ENCODE data around the gene NCAM1. TPM values are rescaled to one million over a fixed set of nuclear protein-coding genes. Genes with fewer than 3 reads are reported as not detected.
A peak's percentile ranks its signal among the peaks of the same experiment; 100 is the strongest.

NCAM1 gene
- total RNA-seq, 2 donors from 2014 or later, result 0.40 to 0.44 TPM

GRCh38 chr11:112958670-112959069 is 2.5 kb upstream of the NCAM1 start:
- Mint-ChIP-seq H3K36me3 (ENCODE audit: low read depth) (no peaks in the 10 kb centered on the region), H3K4me3 (no peak overlapping the region), H3K27ac (no peak overlapping the region), H3K4me1 (peaks cover 9% of the 10 kb centered on the region), H3K27me3 (peaks cover 58% of the 10 kb centered on the region)
- no peak for ATAC-seq
- no peak for DNase-seq
- no peaks in the 10 kb centered on the region for H3K9me3 ChIP-seq (ENCODE audit: control insufficient read depth, low read length, poor library complexity, severe bottlenecking)

GRCh38 chr11:112961751-112962578 is 745 bp downstream of the NCAM1 start:
- H3K4me3 Mint-ChIP-seq, result peak overlapping the region; percentile 86
- peaks cover 9% of the 10 kb centered on the region for H3K4me1 Mint-ChIP-seq
- DNase-seq, result no peak
- H3K9me3 ChIP-seq (ENCODE audit: control insufficient read depth, low read length, poor library complexity, severe bottlenecking), result no peaks in the 10 kb centered on the region
- no peaks in the 10 kb centered on the region for H3K36me3 Mint-ChIP-seq (ENCODE audit: low read depth)
- no peak for ATAC-seq
- no peak overlapping the region for H3K27ac Mint-ChIP-seq
- peaks cover 75% of the 10 kb centered on the region for H3K27me3 Mint-ChIP-seq

GRCh38 chr11:112962579-112963367 is 1.6 kb downstream of the NCAM1 start:
- H3K9me3 ChIP-seq (ENCODE audit: control insufficient read depth, low read length, poor library complexity, severe bottlenecking), result no peaks in the 10 kb centered on the region
- DNase-seq (no peak), ATAC-seq (no peak)
- Mint-ChIP-seq H3K36me3 (ENCODE audit: low read depth) (no peaks in the 10 kb centered on the region), H3K27ac (no peak overlapping the region), H3K4me3 (peak overlapping the region; percentile 86), H3K4me1 (peaks cover 9% of the 10 kb centered on the region), H3K27me3 (peaks cover 72% of the 10 kb centered on the region)

GRCh38 chr11:112963368-112963955 is 2.2 kb downstream of the NCAM1 start:
- ATAC-seq, result no peak
- H3K36me3 Mint-ChIP-seq (ENCODE audit: low read depth), result no peaks in the 10 kb centered on the region
- H3K27me3 Mint-ChIP-seq, result peaks cover 71% of the 10 kb centered on the region
- no peak overlapping the region for H3K27ac Mint-ChIP-seq
- DNase-seq, result no peak
- H3K4me1 Mint-ChIP-seq, result peaks cover 9% of the 10 kb centered on the region
- no peak overlapping the region for H3K4me3 Mint-ChIP-seq
- H3K9me3 ChIP-seq (ENCODE audit: control insufficient read depth, low read length, poor library complexity, severe bottlenecking), result no peaks in the 10 kb centered on the region

- H3K4me1 Mint-ChIP-seq, result peaks cover 9% of the 10 kb centered on the region
- no peak overlapping the region for H3K27ac Mint-ChIP-seq
- H3K9me3 ChIP-seq (ENCODE audit: control insufficient read depth, low read length, poor library complexity, severe bottlenecking), result no peaks in the 10 kb centered on the region
Measured at GRCh38 chr11:112965656-112966055, 4.4 kb downstream of the NCAM1 start.

GRCh38 chr11:112966561-112966960 is 5.3 kb downstream of the NCAM1 start:
- H3K36me3 Mint-ChIP-seq (ENCODE audit: low read depth), result no peaks in the 10 kb centered on the region
- ATAC-seq (no peak), DNase-seq (no peak)
- no peak overlapping the region for H3K4me3 Mint-ChIP-seq
- no peaks in the 10 kb centered on the region for H3K9me3 ChIP-seq (ENCODE audit: control insufficient read depth, low read length, poor library complexity, severe bottlenecking)
- no peak overlapping the region for H3K27ac Mint-ChIP-seq
- H3K4me1 Mint-ChIP-seq, result peaks cover 6% of the 10 kb centered on the region
- peaks cover 45% of the 10 kb centered on the region for H3K27me3 Mint-ChIP-seq

More at GRCh38 chr11:112965656-112966055, 4.4 kb downstream of the NCAM1 start:
- no peak for ATAC-seq
- H3K36me3 Mint-ChIP-seq (ENCODE audit: low read depth), result no peaks in the 10 kb centered on the region
- H3K27me3 Mint-ChIP-seq, result peaks cover 54% of the 10 kb centered on the region
- no peak for DNase-seq
- H3K4me3 Mint-ChIP-seq, result no peak overlapping the region

- H3K4me3 Mint-ChIP-seq, result no peak overlapping the region
- H3K9me3 ChIP-seq (ENCODE audit: control insufficient read depth, low read length, poor library complexity, severe bottlenecking), result no peaks in the 10 kb centered on the region
- ATAC-seq (no peak), DNase-seq (no peak)
- no peak overlapping the region for H3K27ac Mint-ChIP-seq
- H3K36me3 Mint-ChIP-seq (ENCODE audit: low read depth), result no peaks in the 10 kb centered on the region
- H3K27me3 Mint-ChIP-seq, result peaks cover 41% of the 10 kb centered on the region
- peaks cover 5% of the 10 kb centered on the region for H3K4me1 Mint-ChIP-seq
Measured at GRCh38 chr11:112967082-112967481, 5.9 kb downstream of the NCAM1 start.

GRCh38 chr11:112968941-112969713 is 7.9 kb downstream of the NCAM1 start:
- no peaks in the 10 kb centered on the region for H3K9me3 ChIP-seq (ENCODE audit: control insufficient read depth, low read length, poor library complexity, severe bottlenecking)
- no peaks in the 10 kb centered on the region for H3K36me3 Mint-ChIP-seq (ENCODE audit: low read depth)
- no peaks in the 10 kb centered on the region for H3K4me1 Mint-ChIP-seq
- DNase-seq (no peak), ATAC-seq (no peak)
- peaks cover 34% of the 10 kb centered on the region for H3K27me3 Mint-ChIP-seq
- no peak overlapping the region for H3K27ac Mint-ChIP-seq
- H3K4me3 Mint-ChIP-seq, result no peak overlapping the region

GRCh38 chr11:112971195-112971594 is 10.0 kb downstream of the NCAM1 start:
- DNase-seq (no peak), ATAC-seq (no peak)
- Mint-ChIP-seq H3K4me1 (no peaks in the 10 kb centered on the region), H3K27ac (no peak overlapping the region), H3K4me3 (no peak overlapping the region), H3K36me3 (ENCODE audit: low read depth) (no peaks in the 10 kb centered on the region), H3K27me3 (peaks cover 17% of the 10 kb centered on the region)
- H3K9me3 ChIP-seq (ENCODE audit: control insufficient read depth, low read length, poor library complexity, severe bottlenecking), result no peaks in the 10 kb centered on the region

- no peaks in the 10 kb centered on the region for H3K4me1 Mint-ChIP-seq
- no peaks in the 10 kb centered on the region for H3K9me3 ChIP-seq (ENCODE audit: control insufficient read depth, low read length, poor library complexity, severe bottlenecking)
- no peak for DNase-seq
- no peak overlapping the region for H3K4me3 Mint-ChIP-seq
- peaks cover 12% of the 10 kb centered on the region for H3K27me3 Mint-ChIP-seq
- ATAC-seq, result no peak
- no peaks in the 10 kb centered on the region for H3K36me3 Mint-ChIP-seq (ENCODE audit: low read depth)
- no peak overlapping the region for H3K27ac Mint-ChIP-seq
Measured at GRCh38 chr11:112971827-112972226, 10.6 kb downstream of the NCAM1 start.

- ATAC-seq (no peak), DNase-seq (no peak)
- no peak overlapping the region for H3K27ac Mint-ChIP-seq
- peaks cover 5% of the 10 kb centered on the region for H3K27me3 Mint-ChIP-seq
- H3K9me3 ChIP-seq (ENCODE audit: control insufficient read depth, low read length, poor library complexity, severe bottlenecking), result no peaks in the 10 kb centered on the region
- H3K4me1 Mint-ChIP-seq, result no peaks in the 10 kb centered on the region
- H3K36me3 Mint-ChIP-seq (ENCODE audit: low read depth), result no peaks in the 10 kb centered on the region
- no peak overlapping the region for H3K4me3 Mint-ChIP-seq
Measured at GRCh38 chr11:112972399-112973145, 11.4 kb downstream of the NCAM1 start.

GRCh38 chr11:112975051-112975450 is 13.8 kb downstream of the NCAM1 start:
- H3K27ac Mint-ChIP-seq, result no peak overlapping the region
- H3K4me1 Mint-ChIP-seq, result no peaks in the 10 kb centered on the region
- no peaks in the 10 kb centered on the region for H3K9me3 ChIP-seq (ENCODE audit: control insufficient read depth, low read length, poor library complexity, severe bottlenecking)
- H3K4me3 Mint-ChIP-seq, result no peak overlapping the region
- H3K36me3 Mint-ChIP-seq (ENCODE audit: low read depth), result no peaks in the 10 kb centered on the region
- DNase-seq, result no peak
- ATAC-seq, result no peak
- peaks cover 5% of the 10 kb centered on the region for H3K27me3 Mint-ChIP-seq

Data from T-helper 17 cell (primary cell).